ENCODE measurements around the gene GCKR.

GCKR gene

GRCh38 chr2:27572439-27572838 lies 75.8 kb downstream of the GCKR start:
- TF ChIP-seq, protein P1, sequence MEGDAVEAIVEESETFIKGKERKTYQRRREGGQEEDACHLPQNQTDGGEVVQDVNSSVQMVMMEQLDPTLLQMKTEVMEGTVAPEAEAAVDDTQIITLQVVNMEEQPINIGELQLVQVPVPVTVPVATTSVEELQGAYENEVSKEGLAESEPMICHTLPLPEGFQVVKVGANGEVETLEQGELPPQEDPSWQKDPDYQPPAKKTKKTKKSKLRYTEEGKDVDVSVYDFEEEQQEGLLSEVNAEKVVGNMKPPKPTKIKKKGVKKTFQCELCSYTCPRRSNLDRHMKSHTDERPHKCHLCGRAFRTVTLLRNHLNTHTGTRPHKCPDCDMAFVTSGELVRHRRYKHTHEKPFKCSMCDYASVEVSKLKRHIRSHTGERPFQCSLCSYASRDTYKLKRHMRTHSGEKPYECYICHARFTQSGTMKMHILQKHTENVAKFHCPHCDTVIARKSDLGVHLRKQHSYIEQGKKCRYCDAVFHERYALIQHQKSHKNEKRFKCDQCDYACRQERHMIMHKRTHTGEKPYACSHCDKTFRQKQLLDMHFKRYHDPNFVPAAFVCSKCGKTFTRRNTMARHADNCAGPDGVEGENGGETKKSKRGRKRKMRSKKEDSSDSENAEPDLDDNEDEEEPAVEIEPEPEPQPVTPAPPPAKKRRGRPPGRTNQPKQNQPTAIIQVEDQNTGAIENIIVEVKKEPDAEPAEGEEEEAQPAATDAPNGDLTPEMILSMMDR (IDR thresholded peaks at IDR 0.05): no peak
- no peak for DNase-seq (ENCODE audit: low spot score)
- no peak overlapping the region for H3K4me3 ChIP-seq
- no peak overlapping the region for H3K27ac ChIP-seq

DNA sequence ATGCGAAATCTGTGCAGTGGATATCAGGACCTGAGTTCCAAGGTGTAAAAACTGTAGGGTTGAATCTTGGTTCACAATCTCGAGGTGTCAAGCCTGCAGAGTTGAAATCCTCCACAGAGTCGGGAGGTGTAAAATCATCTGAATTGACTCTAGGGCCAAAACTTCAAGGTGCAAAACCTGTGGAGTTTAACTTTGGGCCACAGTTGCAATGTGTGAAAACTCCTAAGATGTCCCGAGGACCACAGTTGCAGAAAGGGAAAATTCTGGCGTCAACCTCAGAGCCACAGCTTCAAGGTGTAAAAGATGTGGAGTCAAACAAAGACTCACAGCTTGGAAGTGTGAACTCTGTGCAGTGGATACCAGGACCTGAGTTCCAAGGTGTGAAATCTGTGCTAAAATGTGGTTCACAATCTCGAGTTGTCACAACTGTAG lies 76.4 kb downstream of the GCKR start:
- no peak for DNase-seq (ENCODE audit: low spot score)
- Histone ChIP-seq H3K27ac (no peak overlapping the region), H3K4me3 (no peak overlapping the region)
- TF ChIP-seq, protein P1 (IDR thresholded peaks at IDR 0.05): no peak
